Measurements from ENCODE around the gene TMEM132E. TPM values are rescaled to one million over a fixed set of nuclear protein-coding genes. Genes with fewer than 3 reads are reported as not detected.

Gene TMEM132E
- total and polyA plus RNA-seq, 11 donors = 0.04 to 0.20 (median 0.09) TPM; not detected in 8

DNA sequence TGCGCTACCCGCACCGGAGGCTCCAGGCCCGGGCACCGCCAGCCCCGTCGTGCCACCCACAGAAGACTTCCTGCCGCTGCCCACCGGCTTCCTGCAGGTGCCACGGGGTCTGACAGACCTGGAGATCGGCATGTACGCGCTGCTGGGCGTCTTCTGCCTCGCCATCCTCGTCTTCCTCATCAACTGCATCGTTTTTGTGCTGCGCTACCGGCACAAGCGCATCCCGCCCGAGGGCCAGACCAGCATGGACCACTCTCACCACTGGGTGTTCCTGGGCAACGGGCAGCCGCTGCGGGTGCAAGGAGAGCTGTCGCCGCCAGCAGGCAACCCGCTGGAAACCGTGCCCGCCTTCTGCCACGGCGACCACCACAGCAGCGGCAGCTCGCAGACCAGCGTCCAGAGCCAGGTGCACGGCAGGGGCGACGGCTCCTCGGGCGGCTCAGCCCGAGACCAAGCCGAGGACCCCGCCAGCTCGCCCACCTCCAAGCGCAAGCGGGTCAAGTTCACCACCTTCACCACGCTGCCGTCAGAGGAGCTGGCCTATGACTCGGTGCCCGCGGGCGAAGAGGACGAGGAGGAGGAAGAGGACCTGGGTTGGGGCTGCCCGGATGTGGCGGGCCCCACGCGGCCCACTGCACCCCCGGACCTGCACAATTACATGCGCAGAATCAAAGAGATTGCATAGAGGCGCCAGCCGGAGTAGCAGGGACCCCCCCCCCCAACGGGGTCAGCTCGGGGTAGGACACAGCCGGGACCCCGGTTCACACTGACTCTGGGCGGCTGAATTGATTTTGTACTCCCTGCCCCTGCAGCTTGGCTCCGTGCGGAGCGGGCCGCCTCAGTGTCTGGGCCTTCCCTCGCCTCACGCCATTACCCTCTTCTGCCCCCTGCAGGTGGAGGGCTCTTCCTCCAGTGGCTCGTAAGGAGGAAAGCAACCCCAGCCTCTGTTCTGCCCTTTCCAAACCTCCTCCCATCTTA, 58.5 kb downstream of the TMEM132E start:
- no peak for TF ChIP-seq POLR2A (IDR thresholded peaks at IDR 0.05)
- TF ChIP-seq, protein P1, sequence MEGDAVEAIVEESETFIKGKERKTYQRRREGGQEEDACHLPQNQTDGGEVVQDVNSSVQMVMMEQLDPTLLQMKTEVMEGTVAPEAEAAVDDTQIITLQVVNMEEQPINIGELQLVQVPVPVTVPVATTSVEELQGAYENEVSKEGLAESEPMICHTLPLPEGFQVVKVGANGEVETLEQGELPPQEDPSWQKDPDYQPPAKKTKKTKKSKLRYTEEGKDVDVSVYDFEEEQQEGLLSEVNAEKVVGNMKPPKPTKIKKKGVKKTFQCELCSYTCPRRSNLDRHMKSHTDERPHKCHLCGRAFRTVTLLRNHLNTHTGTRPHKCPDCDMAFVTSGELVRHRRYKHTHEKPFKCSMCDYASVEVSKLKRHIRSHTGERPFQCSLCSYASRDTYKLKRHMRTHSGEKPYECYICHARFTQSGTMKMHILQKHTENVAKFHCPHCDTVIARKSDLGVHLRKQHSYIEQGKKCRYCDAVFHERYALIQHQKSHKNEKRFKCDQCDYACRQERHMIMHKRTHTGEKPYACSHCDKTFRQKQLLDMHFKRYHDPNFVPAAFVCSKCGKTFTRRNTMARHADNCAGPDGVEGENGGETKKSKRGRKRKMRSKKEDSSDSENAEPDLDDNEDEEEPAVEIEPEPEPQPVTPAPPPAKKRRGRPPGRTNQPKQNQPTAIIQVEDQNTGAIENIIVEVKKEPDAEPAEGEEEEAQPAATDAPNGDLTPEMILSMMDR (IDR thresholded peaks at IDR 0.05) = peak; percentile 68 to 90 (median 78)
- Histone ChIP-seq H3K27me3 (peaks cover 0 to 72% (median 21%) of the 10 kb centered on the region in 9 donors), H3K4me1 (peaks cover 0 to 12% (median 5%) of the 10 kb centered on the region in 12 donors), H3K36me3 (no peaks in the 10 kb centered on the region), H3K27ac (no peak overlapping the region), H3K4me3 (peak overlapping the region; percentile 21 to 57 (median 44)), H3K9me3 (no peaks in the 10 kb centered on the region)
- ATAC-seq (peak; percentile 77 to 97 (median 92)), DNase-seq (peak; percentile 70 to 87 (median 75))
- intact Hi-C loops (cut with DNase I) = loop anchor here (1.0 to 10.0 kb wide), 13 partner anchors 51 to 257 kb away; no protein-coding TSS in a partner anchor
- 9 to 18% (median 12%) methylated on average over 45 to 73 of the region's 73 CpGs for WGBS, 4 donors

DNA sequence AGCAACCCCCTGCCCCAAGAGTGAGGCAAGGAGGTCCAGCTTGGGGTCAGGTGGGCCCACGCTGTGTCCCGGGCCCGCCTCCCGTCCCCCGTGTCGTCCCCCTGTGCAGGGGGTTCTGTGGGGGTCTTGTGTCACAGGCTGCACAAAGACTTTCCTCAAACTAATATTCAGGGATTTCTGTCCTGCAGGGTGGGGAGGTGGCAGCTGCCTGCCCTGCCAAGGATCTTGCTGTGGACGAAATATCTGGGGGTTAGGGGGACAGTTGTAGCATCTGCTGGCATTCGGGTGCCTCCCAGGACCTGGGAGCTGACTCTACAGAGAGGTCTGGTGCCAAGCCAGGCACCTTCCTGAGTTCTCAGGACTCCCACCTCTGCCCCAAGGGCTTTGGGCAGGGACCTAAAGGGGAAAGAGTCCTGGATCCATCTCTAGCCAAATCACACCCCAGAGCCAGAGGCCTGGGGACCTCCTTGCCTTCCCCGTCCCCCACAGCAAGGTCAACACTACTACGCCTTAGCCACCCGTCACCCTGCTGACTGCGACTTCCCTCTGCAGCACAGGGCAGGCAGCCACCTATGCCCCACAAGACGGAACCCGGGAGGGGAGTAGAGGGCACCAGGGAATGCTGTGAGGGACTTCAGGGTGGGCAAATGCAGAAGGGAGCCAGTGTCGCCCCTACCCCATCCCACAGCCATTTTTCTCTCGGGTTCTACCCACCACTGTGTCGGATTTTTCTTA, 59.3 kb downstream of the TMEM132E start:
- Histone ChIP-seq H3K27me3 (peaks cover 0 to 76% (median 21%) of the 10 kb centered on the region in 9 donors), H3K36me3 (no peaks in the 10 kb centered on the region), H3K4me1 (peaks cover 0 to 12% (median 5%) of the 10 kb centered on the region in 12 donors), H3K9me3 (no peaks in the 10 kb centered on the region), H3K27ac (no peak overlapping the region), H3K4me3 (no peak overlapping the region)
- no peak for ATAC-seq
- intact Hi-C loops (cut with DNase I) = loop anchor here (1.0 to 10.0 kb wide), 13 partner anchors 51 to 256 kb away; no protein-coding TSS in a partner anchor
- 43 to 48% (median 47%) methylated on average over 16 to 17 of the region's 17 CpGs for WGBS, 4 donors
- no peak for DNase-seq
- no peak for TF ChIP-seq POLR2A (IDR thresholded peaks at IDR 0.05)
- TF ChIP-seq, protein P1 (IDR thresholded peaks at IDR 0.05) = peak in 2 of 12 donors; percentile 23 to 38

DNA sequence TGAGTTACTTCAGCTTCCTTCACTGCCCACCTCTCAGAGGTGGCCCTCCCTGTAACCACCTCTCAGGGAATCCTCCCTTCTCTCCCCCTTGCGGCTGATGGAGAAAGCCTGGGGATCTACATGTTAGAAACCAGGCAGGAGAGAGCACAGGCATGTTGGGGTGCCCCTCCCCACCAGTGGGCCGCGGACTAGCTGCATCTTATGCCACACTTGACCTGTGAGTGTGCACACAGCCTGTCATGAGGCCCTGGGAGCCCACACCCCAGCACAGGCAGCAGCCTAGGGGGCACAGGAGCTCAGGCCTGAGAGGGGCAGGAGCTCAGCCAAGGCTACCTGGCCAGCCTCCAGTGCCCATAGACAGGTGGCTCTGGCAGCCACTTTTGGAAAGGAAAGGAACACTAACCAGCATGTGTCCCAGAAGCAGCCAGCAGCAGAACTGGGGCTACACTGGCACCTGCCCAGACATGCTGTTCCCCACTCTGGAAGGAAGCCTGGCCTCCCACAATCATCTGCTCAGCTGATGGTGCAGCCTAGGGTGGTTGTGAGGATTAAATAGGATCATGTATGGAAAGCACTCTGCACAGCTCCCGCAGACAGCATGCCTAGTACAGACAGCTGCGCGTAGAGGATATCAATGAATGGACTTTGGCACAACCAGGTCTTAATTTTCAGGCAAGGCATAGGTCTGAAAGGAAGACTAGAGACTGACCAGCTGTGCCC, 60.5 kb downstream of the TMEM132E start:
- Histone ChIP-seq H3K27me3 (peaks cover 0 to 73% (median 21%) of the 10 kb centered on the region in 9 donors), H3K9me3 (no peaks in the 10 kb centered on the region), H3K36me3 (no peaks in the 10 kb centered on the region), H3K4me1 (peaks cover 0 to 12% (median 5%) of the 10 kb centered on the region in 12 donors), H3K27ac (no peak overlapping the region), H3K4me3 (no peak overlapping the region)
- no peak for ATAC-seq
- TF ChIP-seq, protein P1 (IDR thresholded peaks at IDR 0.05) = no peak
- no peak for TF ChIP-seq POLR2A (IDR thresholded peaks at IDR 0.05)
- intact Hi-C loops (cut with DNase I) = loop anchor here (2.0 to 10.0 kb wide), 12 partner anchors 53 to 255 kb away; no protein-coding TSS in a partner anchor
- no peak for DNase-seq
- 82 to 85% (median 82%) methylated on average over 6 of the region's 6 CpGs; no CpG with 5 or more reads in 1 of the 4 donors for WGBS, 4 donors
